Mesothelial cell of epicardium (in vitro differentiated cells): ENCODE results near the gene KCTD14. TPM values are rescaled to one million over a fixed set of nuclear protein-coding genes. Genes with fewer than 3 reads are reported as not detected.

Source experiments
- DNase-seq, 2 experiments: peaks; one replicate each; pipeline ENCODE4 v3.0.0; 2021; ENCODE audit warnings: low spot score in 2 of 2; ENCODE audit not compliant: unreplicated experiment in 2 of 2
- H3K27ac Mint-ChIP-seq: 2 replicates; pipeline ENCODE4 v1.8.0; 2021; ENCODE audit warnings: mixed read lengths
- H3K27me3 Mint-ChIP-seq: 2 replicates; pipeline ENCODE4 v1.8.0; 2021; ENCODE audit warnings: low read depth, mixed read lengths
- H3K36me3 Mint-ChIP-seq: 2 replicates; pipeline ENCODE4 v1.8.0; 2021; ENCODE audit warnings: mixed read lengths
- H3K4me1 Mint-ChIP-seq: 2 replicates; pipeline ENCODE4 v1.8.0; 2021; ENCODE audit warnings: mixed read lengths
- H3K4me3 Mint-ChIP-seq: 2 replicates; pipeline ENCODE4 v1.8.0; 2021; ENCODE audit warnings: mild to moderate bottlenecking, moderate library complexity, mixed read lengths
- H3K9me3 Mint-ChIP-seq: 2 replicates; pipeline ENCODE4 v1.8.0; 2021; ENCODE audit warnings: mixed read lengths
- CTCF ChIP-seq: fragments of 200-600 bp; sonication (generic); IDR thresholded peaks from one replicate; pipeline ENCODE4 v1.5.0; 2021; ENCODE audit warnings: antibody characterized with exemption; ENCODE audit not compliant: unreplicated experiment
- total RNA-seq: library from RNA; stranded (reverse); gene quantifications from 3 replicates; pipeline ENCODE4 v1.2.1, GENCODE V29; 2021

Gene KCTD14, protein sequence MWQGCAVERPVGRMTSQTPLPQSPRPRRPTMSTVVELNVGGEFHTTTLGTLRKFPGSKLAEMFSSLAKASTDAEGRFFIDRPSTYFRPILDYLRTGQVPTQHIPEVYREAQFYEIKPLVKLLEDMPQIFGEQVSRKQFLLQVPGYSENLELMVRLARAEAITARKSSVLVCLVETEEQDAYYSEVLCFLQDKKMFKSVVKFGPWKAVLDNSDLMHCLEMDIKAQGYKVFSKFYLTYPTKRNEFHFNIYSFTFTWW
- total RNA-seq: 5.4 to 6.4 TPM (median 5.4 TPM) in 3 replicates

- TF ChIP-seq CTCF: no peak
- Mint-ChIP-seq H3K4me3 (peak within 1 kb of the TSS; percentile 75), H3K36me3 (no peaks in the 10 kb centered on the region), H3K9me3 (no peaks in the 10 kb centered on the region), H3K27ac (peak within 1 kb of the TSS; percentile 95), H3K4me1 (peaks cover 38% of the 10 kb centered on the region), H3K27me3 (no peaks in the 10 kb centered on the region)
- DNase-seq: peak in 1 of 2 experiments; percentile 40
These were observed at the start of gene KCTD14 for GRCh38 chr11:78022397-78023396. Gene KCTD14 (minus strand): TSS chr11:78023276. CDS start chr11:78023249, 27 bp downstream.

- DNase-seq: no peak
- no peaks in the 10 kb centered on the region for H3K27me3 Mint-ChIP-seq
- no peak overlapping the region for H3K4me3 Mint-ChIP-seq
- TF ChIP-seq CTCF: no peak
- H3K9me3 Mint-ChIP-seq: peaks cover 3% of the 10 kb centered on the region
- no peak overlapping the region for H3K27ac Mint-ChIP-seq
- H3K36me3 Mint-ChIP-seq: peaks cover 31% of the 10 kb centered on the region
- H3K4me1 Mint-ChIP-seq: peaks cover 16% of the 10 kb centered on the region
These were observed 49.4 kb upstream of the KCTD14 start for GRCh38 chr11:78072455-78072854.

- Mint-ChIP-seq H3K4me1 (peaks cover 14% of the 10 kb centered on the region), H3K27me3 (no peaks in the 10 kb centered on the region), H3K36me3 (peaks cover 34% of the 10 kb centered on the region), H3K27ac (no peak overlapping the region), H3K9me3 (peaks cover 5% of the 10 kb centered on the region), H3K4me3 (no peak overlapping the region)
- no peak for DNase-seq
- no peak for TF ChIP-seq CTCF
These were observed 48.6 kb upstream of the KCTD14 start for GRCh38 chr11:78071717-78072116.

DNA sequence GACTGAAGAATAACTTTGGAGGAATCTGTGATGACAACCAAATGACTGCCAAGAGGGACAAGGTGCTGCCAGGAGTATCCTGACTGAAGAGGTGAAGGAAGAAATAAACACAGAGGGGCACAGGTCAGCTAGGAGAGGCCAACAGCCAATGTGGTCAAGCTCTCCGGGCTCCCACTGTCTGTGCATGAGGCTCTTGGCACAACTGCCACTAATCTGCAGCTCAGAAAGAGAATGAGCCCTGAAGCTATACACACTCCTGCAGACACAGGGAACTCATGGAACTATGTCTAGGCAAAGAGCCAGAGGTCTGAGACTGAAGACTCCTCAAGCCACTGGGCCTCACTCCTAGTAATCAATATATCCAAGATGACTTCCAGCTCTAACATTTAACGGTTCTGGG lies 47.5 kb upstream of the KCTD14 start:
- Mint-ChIP-seq H3K36me3 (peaks cover 33% of the 10 kb centered on the region), H3K9me3 (peaks cover 5% of the 10 kb centered on the region), H3K27ac (no peak overlapping the region), H3K4me1 (peaks cover 9% of the 10 kb centered on the region), H3K4me3 (no peak overlapping the region), H3K27me3 (no peaks in the 10 kb centered on the region)
- no peak for TF ChIP-seq CTCF
- DNase-seq: no peak

DNA sequence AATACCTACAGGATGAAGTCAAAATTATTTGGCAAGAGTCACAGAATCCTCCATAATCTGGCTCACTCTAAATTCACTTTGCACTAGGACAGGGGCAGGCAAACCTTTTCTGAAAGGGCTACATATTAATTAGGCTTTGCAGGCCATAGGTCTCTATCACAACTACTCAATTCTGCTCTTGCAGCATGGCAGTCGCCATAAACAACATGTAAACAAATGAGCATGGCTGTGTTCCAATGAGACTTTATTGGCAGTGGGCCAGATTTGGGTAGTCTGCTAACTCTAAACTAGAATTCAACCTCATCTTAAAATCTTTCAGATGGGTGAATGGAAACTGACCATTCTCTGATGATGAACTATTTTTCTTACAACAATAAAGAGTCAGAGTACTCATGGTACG lies 46.4 kb upstream of the KCTD14 start:
- Mint-ChIP-seq H3K9me3 (peaks cover 5% of the 10 kb centered on the region), H3K4me1 (peaks cover 3% of the 10 kb centered on the region), H3K27me3 (no peaks in the 10 kb centered on the region), H3K36me3 (peaks cover 28% of the 10 kb centered on the region), H3K27ac (no peak overlapping the region), H3K4me3 (no peak overlapping the region)
- no peak for DNase-seq
- TF ChIP-seq CTCF: no peak
